OCI-LY1 (cell line): ENCODE measurements around the gene ZNF30.

Source experiments
- CTCF ChIP-seq: fragments of 200-600 bp; sonication (generic), shearing (Covaris generic); IDR thresholded peaks from 2 replicates; pipeline ENCODE4 v1.5.1; 2017; ENCODE audit warnings: mild to moderate bottlenecking, antibody characterized with exemption, low read length, moderate library complexity, mixed read lengths
- EZH2 ChIP-seq: fragments of 200-600 bp; sonication (generic), shearing (Covaris generic); IDR thresholded peaks from 2 replicates; pipeline ENCODE4 v1.8.0; 2017; ENCODE audit warnings: borderline replicate concordance, mixed run types, mild to moderate bottlenecking, antibody characterized with exemption, low read length, moderate library complexity, mixed read lengths

GRCh38 chr19:34969721-34970120 lies 43.0 kb downstream of the ZNF30 start:
- TF ChIP-seq CTCF (no peak), EZH2 (no peak)
